ENCODE data around the gene ZNF888.
"Not testable (repeated sequence)": the region's sequence is repeated elsewhere in the genome, so short reads cannot be mapped to it uniquely, and the experiment has no call there.

Gene ZNF888

DNA sequence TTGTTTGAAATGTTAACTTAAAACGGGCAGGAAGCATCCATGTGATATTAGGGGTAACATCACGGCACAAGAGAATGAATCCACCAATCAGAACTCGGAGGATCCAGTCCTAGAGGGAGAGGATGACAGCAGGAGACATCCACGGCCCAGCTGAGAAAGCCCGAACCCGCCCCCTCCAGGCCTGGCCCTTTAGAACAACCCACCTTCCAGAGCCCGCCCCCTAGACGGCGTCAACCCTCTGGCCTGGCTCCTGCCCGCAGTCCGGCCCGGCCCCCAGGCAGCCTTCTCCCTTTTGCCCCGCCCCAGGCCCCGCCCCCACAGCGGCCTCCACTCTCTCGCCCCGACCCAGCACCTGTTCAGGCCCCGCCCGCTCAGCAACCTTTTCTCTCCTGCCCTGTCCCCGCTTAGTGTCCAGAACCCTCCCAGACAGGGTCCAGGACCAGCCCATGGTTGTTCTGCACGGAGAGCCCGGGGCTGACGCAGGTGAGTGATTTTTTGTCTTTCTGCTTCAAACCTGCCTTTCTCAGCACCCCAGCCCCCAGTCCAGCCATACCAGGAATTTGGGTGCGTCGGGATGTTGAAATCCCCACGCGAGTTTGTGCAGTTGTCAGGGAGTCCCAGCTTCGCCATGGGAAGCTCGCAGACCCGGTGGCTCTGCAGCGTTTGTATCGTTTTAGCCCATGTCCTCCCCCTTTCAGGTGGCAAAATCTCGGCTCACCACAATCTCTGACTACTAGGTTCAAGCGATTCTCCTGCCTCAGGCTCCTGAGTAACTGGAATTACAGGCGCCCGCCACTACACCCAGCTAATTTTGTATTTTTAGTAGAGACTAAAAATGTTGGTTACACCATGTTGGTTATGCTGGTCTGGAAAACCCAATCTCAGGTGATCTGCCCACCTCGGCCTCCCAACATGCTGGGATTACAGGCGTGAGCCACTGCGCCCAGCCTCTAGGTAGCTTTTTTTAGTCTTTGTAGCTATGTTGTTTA, 23.4 kb upstream of the ZNF888 start:
- H3K4me1 ChIP-seq (ENCODE audit: control insufficient read depth in 1 of 2, insufficient read depth in 1 of 2, low read depth in 1 of 2, low read length in 1 of 2): peaks cover 7 to 13% of the 10 kb centered on the region in 2 experiments
- TF ChIP-seq, protein P1, sequence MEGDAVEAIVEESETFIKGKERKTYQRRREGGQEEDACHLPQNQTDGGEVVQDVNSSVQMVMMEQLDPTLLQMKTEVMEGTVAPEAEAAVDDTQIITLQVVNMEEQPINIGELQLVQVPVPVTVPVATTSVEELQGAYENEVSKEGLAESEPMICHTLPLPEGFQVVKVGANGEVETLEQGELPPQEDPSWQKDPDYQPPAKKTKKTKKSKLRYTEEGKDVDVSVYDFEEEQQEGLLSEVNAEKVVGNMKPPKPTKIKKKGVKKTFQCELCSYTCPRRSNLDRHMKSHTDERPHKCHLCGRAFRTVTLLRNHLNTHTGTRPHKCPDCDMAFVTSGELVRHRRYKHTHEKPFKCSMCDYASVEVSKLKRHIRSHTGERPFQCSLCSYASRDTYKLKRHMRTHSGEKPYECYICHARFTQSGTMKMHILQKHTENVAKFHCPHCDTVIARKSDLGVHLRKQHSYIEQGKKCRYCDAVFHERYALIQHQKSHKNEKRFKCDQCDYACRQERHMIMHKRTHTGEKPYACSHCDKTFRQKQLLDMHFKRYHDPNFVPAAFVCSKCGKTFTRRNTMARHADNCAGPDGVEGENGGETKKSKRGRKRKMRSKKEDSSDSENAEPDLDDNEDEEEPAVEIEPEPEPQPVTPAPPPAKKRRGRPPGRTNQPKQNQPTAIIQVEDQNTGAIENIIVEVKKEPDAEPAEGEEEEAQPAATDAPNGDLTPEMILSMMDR (IDR thresholded peaks at IDR 0.05): no peak
- H3K9me3 ChIP-seq: peaks cover 54% of the 10 kb centered on the region
- H3K36me3 ChIP-seq: peaks cover 11% of the 10 kb centered on the region
- no peak overlapping the region for H3K27ac ChIP-seq
- H3K27me3 ChIP-seq: peaks cover 19% of the 10 kb centered on the region
- H3K4me3 ChIP-seq (ENCODE audit: low read depth in 1 of 2, low read length in 1 of 2): no peak overlapping the region

DNA sequence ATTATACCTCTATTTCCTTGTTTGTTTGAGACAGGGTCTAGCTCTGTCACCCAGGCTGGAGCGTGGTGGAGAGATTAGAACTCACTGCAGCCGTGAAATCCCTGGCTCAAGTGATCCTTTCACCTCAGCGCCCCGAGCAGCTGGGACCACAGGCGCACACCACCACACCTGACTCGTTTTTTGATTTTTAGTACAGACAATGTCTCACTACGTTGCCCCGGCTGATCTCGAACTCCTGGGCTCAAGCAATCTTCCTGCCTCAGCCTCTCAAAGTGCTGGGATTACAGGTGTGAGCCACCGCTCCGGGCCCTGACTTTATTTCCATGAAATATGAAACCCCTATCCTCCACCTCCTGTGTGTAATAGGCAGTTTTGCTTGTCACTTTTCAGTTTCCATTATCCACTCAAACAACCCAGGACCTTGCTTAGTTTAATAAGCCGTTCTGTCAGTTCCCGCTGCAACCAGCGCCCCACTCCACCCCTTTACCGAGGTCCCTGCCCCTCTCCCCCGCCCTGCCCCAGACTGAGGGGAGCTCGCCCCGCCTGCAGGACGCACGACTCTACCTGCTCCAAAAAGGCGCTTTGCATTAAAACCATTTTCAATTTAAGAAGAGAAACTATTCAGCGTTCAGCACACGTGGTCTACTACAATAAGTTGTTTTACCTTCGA, 22.6 kb upstream of the ZNF888 start:
- TF ChIP-seq, protein P1 (IDR thresholded peaks at IDR 0.05): no peak
- no peak overlapping the region for H3K4me3 ChIP-seq (ENCODE audit: low read depth in 1 of 2, low read length in 1 of 2)
- H3K9me3 ChIP-seq: peaks cover 45% of the 10 kb centered on the region
- no peak overlapping the region for H3K27ac ChIP-seq
- peaks cover 9 to 16% of the 10 kb centered on the region in 2 experiments for H3K4me1 ChIP-seq (ENCODE audit: control insufficient read depth in 1 of 2, insufficient read depth in 1 of 2, low read depth in 1 of 2, low read length in 1 of 2)
- peaks cover 19% of the 10 kb centered on the region for H3K27me3 ChIP-seq
- H3K36me3 ChIP-seq: peaks cover 3% of the 10 kb centered on the region

DNA sequence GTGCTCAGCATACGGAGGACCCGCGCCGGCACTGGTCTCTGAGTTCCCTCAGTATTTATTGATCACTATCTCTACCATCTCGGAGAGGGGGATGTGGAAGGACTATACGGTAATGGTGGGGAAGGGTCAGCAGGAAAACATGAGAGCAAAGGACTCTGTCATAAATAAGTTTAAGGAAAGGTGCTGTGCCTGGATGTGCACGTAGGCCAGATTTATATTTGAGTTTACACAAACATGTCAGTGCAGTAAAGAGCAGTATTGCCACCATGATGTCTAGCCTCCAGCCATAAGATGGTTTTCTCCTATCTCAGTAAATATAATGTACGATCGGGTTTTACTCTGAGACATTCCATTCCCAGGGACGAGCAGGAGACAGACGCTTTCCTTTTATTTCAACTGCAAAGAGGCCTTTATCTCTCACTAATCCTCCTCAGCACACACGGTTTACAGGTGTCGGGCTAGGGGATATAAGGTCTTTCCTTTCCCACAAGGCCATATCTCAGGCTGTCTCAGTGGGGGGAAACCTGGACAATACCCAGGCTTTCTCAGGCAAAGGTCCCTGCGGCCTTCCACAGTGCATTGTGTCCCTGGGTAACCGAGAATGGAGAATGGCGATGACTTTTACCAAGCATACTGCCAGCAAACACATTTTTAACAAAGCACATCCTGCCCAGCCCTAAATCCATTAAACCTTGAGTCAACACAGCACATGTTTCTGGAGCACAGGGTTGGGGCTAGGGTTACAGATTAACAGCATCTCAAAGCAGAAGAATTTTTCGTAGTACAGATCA, 21.7 kb upstream of the ZNF888 start:
- Histone ChIP-seq H3K4me1 (ENCODE audit: control insufficient read depth in 1 of 2, insufficient read depth in 1 of 2, low read depth in 1 of 2, low read length in 1 of 2) (peaks cover 9 to 16% of the 10 kb centered on the region in 2 experiments), H3K9me3 (peaks cover 36% of the 10 kb centered on the region), H3K27me3 (peaks cover 19% of the 10 kb centered on the region)
- H3K36me3 ChIP-seq; H3K27ac ChIP-seq; H3K4me3 ChIP-seq (ENCODE audit: low read depth in 1 of 2, low read length in 1 of 2): not testable (repeated sequence)

DNA sequence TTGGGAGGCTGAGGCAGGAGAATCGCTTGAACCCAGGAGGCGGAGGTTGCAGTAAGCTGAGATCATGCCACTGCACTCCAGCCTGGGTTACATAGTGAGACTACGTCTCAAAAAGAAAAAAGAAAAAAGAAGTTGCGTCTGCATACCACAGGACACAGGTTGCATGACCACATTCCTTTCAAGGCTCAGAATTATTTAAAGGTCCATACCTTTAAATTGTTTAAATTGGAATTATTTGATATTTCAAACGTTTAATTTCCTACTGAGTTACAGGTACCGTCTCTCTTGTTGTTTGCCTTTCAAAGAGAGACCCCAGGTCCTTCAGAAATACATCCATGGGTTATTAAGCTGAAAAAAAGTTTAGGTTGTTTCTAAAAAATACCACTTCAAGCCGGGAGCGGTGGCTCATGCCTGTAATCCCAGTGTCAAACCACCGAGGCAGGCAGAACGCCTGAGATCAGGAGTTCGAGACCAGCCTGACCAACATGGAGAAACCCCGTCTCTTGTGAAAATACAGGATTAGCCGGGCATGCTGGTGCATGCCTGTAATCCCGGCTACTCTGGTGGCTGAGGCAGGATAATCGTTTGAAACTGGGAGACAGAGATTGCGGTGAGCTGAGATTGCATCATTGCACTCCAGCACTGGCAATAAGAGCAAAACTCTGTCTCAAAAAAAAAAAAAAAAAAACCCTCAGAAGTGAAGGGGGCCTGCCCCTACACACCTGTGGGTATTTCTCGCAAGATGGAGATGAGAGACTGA, 20.8 kb upstream of the ZNF888 start:
- Histone ChIP-seq H3K27me3 (peaks cover 19% of the 10 kb centered on the region), H3K36me3 (no peaks in the 10 kb centered on the region), H3K4me3 (ENCODE audit: low read depth in 1 of 2, low read length in 1 of 2) (no peak overlapping the region), H3K27ac (no peak overlapping the region), H3K4me1 (ENCODE audit: control insufficient read depth in 1 of 2, insufficient read depth in 1 of 2, low read depth in 1 of 2, low read length in 1 of 2) (peaks cover 9 to 20% of the 10 kb centered on the region in 2 experiments), H3K9me3 (peaks cover 28% of the 10 kb centered on the region)
- TF ChIP-seq, protein P1 (IDR thresholded peaks at IDR 0.05): no peak

DNA sequence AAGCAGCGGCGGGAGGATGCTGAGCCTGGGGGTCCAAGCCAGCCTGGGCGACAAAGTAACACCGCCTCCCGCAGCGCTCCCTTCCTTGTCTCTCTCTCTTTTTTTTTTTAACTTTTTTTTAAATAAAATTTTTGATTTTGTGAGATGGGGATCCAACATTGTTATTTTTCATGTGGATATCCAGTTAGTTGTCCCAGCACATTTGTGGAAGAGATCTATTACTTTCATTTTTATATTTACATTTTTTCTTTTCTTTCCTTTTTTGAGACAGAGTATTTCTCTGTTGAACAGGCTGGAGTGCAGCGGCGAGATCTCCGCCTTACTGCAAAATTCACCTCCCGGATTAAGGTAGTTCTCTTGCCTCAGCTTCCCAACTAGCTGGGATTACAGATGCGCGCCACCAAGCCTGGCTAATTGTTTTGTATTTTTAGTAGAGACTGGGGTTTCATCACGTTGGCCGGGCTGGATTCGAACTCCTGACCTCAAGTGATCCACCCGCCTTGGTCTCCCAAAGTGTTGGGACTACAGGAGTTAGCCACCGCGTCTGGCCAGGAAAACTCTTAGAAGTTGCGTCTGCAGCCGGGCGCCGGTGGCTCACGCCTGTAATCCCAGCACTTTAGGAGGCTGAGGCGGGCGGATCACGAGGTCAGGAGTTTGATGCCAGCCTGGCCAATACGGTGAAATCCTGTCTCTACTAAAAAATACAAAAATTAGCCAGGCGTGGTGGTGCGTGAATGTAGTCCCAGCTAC, 20.1 kb upstream of the ZNF888 start:
- H3K27me3 ChIP-seq: peaks cover 19% of the 10 kb centered on the region
- peak overlapping the region; percentile 88 to 91 for H3K4me3 ChIP-seq (ENCODE audit: low read depth in 1 of 2, low read length in 1 of 2)
- H3K4me1 ChIP-seq (ENCODE audit: control insufficient read depth in 1 of 2, insufficient read depth in 1 of 2, low read depth in 1 of 2, low read length in 1 of 2): peaks cover 9 to 22% of the 10 kb centered on the region in 2 experiments
- peak overlapping the region; percentile 69 for H3K27ac ChIP-seq
- peaks cover 22% of the 10 kb centered on the region for H3K9me3 ChIP-seq
- TF ChIP-seq, protein P1 (IDR thresholded peaks at IDR 0.05): no peak
- no peaks in the 10 kb centered on the region for H3K36me3 ChIP-seq

All from neutrophil (primary cell).